ENCODE results near the gene CTCF.
A peak's percentile ranks its signal among the peaks of the same experiment; 100 is the strongest.

CTCF gene

DNA sequence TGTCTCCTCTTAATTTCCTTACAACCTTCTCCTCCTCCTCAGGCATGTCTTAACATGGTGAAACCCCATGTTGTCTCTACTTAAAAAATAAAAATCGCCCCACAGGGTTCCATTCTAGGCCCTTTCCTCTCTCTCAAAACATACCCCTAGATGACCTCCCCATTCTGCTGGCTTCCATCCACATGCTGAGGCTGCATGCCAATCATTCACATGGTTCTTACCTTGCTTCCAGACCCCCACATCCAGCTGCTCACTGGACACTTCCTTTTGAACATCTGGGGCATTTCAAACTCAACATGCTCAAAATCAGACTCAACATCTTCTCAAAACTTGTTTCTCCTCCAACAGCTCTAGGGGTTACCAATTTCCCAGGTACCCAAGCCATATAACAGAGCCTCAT is 12.4 kb upstream of the CTCF start:
- no peak for DNase-seq

DNA sequence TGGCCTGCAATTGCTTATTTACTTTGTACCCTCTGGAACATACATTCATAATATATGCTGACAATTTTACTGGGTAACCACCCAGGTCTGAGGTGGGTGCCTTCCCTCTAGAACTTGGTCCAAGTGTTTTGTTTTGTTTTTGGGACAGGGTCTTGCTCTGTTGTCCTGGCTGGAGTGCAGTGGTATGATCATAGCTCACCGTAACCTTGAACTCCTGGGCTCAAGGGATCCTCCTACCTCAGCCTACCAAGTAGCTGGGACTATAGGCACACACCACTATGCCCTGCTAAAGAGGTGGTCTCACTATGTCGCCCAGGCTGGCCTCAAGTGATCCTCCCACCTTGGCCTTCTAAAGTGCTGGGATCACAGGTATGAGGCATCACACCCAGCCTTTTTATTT is 11.2 kb upstream of the CTCF start:
- DNase-seq = no peak

DNA sequence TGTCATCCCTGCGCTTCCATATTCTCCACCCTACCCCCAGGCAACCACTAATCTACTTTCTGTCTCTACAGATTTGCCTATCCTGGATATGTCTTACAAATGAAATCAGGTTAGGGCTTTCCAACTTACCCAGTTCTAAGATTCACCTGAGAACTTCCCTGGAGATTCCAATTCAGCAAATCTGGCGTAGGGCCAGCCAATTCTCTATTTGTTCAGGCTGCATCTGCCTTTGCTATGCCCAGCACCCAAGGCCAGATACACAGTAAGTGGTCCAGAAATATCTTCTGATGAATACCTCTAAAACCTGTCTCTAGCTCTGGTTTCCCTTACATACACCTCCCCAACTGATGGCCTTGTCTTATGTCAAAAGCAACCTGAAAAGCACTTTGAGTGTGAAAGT is 10.4 kb upstream of the CTCF start:
- DNase-seq = no peak

DNA sequence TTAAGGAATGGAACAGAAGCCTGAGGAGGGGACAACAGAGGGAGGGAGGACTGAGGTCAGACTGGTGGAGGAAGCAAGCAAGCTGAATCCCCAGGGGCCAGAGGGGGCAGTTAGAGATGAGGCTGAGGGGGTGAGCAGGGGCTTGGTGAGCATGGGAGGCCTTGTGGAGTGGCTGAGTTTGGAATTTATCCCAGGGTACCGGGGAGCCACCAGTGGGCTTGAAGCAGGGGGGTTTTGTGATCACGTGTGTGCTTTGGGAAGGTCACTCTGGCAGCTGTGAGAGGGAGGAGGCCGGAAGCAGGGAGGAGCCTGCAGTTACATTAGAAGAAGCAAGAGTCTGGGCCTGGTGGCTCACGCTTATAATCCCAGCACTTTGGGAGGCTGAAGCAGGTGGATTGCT is 9.8 kb upstream of the CTCF start:
- DNase-seq = no peak

DNA sequence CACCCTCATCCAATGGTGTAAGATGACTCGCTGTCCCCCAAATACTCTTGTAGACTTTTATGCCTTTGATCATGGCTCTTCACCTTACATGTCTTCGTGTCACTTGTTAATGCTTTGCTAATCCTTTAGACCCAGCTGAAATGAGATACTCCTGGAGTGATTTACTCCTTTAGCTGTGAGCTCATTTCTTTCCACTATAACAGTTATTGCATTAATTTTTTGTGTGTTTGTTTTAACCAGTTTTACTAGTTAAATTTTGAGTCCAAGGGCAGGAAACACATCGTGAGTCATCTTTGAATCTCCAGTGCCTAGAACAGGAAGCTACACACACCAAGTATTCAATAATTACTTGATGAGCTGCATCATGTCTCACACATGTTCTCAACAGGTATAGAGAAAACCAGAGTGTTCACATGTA is 6.5 kb upstream of the CTCF start:
- no peak for DNase-seq

DNA sequence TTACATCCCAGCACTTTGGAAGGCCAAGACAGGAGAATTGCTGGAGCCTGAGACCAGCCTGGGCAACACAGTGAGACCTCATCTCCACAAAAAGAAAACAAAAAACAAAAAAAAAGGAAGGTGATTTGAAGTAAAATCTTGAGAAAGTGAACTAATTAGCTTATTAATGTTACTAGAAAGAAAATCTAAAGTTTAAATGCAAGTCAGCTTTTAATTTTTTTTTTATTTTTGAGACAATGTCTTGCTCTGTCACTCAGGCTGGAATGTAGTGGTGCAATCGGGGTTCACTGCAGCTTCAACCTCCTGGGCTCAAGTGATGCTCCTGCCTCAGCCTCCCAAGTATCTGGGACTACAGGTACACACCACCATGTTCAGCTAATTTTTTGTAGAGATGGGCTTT is 3.5 kb upstream of the CTCF start:
- no peak for DNase-seq

DNA sequence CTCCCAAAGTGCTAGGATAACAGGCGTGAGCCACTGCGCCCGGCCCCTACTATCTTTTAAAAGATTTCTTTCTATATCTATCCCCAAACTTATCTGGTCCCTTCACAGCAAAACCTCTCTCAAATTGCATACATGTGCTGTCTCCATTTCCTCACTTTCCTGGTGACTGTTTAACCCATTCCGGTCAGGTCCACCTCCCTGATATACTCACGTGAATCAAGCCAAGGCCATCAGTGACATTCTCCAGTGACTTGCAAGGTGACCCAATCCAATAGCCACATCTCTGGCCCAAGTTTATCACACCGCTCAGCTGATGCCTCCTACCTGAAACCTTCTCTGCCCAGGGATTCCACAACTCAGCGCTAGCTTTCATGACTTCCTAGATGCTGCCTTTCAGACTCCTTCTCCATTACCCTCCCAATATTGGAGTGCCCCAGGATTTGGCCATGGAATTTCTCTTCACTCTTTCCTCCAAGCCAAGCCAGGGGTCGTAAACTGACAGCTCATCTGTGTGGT is 1.4 kb upstream of the CTCF start:
- no peak for DNase-seq

DNA sequence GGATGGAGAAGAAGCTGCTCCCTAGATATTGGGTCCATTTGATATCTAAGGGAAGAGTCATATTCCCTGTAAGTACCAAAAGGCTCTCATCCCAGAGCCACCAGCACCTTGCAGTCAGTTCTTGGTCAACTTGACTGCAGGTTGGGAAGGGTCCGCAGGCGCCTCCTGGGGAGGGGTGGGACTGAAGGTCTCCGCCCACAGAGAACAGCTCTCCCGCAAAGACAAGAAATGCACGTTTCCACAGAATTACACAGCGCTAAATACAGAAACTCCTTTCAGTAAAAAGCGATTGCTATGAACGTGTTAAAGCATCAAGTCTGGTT is 864 bp upstream of the CTCF start:
- no peak for DNase-seq

DNA sequence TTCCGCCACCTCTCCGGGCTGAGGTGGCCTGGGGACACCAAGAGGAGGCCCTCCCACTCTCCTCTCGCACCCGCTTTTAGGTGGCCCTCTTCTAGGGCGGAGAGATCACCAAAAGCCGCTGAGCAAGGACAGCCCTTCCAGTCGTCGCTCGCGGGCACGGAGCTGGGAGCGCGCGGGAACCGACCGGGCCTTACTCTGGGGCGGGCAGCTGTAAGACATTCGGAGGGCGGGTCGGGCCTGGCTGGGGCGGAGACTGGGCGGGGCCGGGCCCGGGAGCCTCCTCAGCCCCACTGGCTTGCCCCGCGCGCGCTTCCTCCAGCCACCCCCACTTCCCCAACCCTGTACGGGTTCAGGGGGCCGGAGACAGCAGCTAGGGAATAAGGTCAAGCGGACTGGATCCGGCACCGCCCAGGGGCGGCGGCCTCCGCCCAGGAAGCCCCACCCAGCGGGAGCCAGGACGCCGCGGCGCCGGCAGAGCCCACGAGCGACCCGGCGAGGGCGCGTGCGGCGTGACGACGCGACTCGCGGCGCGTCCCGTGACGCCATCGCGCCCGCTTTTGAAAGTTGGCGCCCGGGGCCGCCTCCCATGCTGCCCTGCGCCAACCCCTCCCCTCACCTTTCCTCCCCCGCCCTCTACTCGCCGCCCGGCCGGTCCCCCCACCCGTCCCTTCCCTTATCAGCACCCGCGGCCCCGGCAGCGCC is 351 bp upstream of the CTCF start:
- DNase-seq = peak; percentile 87 to 88

DNA sequence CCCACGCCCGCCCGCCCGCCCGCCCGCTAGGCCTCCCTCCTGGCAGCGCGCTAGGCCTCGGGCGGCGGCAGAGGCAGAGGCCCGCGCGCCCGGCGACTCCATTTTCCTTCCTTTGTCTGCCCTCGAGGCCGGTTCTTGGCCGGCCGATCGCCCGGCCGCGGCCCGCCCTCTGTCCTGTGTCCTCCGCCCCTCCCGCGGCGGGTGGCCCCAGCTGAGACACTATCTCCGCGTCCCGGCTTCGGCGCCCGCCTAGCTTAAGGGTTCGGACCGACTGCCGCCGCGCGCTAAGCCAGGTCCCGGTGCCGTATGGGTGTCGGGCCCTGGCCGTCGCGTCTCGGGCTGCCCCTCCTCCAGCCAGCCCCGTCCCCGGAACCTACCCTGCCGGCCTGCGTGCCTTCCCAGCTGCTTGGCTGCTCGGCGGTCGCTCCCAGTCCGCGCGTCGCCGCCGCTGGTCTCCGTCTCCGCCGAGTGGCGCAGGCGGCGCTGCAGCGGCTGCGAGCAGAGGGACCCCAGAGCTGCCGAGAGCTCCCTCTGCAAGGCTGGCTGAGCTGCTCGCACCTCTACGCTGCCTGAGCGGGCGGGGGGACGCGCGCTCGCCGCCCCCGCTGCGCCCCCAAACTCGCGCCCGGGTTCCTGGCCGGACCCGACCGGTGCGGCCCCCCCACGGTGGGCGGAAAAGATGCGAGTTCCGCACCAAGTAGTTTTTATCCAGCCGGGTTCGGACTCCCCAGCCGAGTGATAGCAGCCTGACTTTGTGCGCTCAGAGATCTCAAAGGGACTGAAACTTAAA is 787 bp downstream of the CTCF start:
- DNase-seq = peak; percentile 21 to 38

DNA sequence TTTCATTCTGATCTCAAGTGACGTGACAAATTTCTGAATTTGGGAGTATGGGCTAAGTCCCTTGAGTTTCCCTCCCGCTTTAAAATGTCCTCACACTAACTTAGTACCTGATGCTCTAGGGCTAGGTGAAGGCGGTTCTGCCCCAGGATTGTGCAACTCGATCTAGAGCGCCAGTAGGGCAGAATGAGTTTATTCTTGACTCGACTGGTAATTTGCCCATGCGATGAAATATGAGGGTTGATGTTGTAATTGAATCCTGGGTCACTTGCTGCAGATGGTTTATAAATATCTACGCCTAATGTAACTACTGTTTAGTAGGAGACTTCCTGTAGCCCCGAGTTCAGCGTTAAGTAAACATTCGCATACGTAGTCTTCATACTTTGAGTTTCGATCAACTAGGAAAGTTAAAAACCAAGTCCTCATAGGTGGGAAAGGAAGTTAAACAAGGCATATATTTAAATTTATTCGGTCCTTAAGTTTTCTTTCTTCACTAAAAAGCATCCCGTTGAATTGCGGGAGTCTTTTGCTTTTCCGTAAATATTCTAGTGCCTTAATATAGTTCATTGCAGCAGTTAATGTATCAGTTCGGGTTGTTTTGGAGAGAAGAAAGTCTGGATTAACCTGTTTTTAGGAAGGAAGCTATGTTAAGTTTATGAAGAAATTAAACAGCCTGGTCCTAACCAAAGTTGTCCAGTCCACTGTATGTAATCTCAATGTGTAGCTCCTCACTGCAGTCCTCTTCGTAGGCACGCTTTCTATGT is 1.6 kb downstream of the CTCF start:
- DNase-seq = no peak

DNA sequence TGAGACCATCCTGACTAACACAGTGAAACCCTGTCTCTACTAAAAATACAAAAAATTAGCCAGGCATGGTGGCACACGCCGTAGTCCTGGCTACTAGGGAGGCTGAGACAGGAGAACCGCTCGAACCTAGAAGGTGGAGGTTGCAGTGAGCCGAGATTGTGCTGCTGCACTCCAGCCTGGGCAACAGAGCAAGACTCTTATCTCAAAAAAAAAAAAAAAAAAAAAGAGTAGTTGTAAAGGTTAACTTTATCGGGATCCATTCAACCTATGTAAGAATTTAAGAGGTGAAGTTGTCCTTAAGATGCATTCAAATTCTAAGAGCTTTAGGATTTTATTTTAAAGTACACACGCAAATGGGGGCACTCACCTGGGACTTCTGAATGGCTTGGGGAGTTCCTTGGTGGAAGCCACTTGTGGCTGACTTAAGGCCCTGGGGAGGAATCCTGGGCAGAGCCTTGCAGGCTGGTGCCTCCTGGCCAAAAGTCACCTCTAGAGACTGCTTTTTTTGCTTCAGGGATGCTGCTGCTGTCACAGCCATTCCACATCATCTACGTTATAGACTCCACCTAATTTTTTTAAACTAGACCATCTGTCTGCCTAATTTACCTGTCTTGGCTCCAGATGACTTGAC is 3.3 kb downstream of the CTCF start:
- DNase-seq = no peak

DNA sequence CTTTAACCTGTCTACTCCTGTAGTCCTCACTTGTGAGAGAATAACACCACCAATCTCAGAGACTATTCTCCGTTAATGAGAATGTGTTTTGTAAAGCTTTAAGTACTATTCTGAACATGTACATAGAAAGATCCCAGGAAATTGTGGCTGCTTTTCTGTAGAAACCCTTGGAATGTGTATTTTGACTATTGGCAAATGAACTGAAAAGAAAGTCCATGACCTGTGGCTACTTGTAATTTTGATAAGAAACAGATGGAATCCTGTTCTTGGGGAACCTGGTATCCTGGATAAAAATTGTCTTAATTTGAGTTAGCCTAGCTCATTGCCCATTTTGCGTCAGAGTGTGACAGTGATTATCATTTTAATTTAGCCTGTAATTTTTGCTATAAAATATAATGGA is 9.1 kb downstream of the CTCF start:
- DNase-seq = no peak

DNA sequence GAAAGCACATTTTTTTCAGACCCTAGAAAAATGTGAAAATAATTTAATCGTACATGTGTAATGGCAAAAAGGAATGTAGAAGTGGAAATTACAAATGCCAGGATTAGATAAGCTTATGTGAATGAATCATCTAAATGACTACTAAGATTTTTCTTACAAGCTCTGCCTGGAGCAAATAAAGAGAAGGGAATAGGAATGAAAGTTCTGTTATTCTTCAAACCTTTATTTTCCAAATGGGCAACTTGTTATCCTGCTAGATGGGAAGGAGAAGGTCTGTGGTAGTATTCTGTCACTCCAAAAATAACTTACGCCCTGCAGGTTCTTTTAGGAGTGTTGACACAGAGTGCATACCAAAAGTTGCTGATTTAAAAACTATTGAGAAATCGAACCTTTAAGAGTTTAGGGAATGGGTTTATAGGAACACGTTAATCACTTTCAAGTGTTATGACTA is 9.7 kb downstream of the CTCF start:
- DNase-seq = no peak

DNA sequence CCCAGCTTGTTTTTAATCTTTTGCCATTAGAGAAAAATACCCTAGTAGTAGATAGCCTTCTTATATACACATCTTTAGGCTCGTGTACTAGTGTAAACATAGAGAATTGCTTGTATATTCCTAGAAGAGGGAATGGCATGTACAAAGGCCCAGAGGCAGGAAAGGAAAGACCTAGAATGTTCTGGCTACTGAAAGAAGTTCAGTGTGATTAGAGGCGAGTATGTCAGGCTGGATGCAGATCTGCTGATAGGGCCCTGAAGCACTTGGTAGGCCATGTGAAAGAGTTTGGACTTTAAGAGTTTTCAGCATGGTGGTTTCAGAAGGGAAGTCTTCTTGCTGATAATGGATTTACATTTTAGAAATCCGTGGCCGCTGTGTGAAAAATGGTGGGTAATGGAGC is 17.4 kb downstream of the CTCF start:
- DNase-seq = no peak

DNA sequence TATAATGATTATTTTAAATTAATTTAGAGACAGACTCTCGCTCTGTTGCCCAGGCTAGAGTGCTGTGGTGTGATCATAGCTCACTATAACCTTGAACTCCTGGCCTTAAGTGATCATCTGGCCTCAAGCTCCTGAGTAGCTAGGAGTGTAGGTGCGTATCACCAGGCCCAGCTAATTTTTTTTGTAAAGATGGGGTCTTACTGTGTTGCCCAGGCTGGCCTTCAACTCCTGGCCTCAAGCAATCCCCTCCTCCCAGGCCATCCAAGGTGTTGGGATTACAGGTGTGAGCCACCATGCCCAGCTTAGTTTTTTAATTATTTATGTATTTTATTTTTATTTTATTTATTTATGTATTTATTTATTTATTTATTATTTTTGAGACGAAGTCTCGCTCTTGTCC is 17.9 kb downstream of the CTCF start:
- DNase-seq = no peak

DNA sequence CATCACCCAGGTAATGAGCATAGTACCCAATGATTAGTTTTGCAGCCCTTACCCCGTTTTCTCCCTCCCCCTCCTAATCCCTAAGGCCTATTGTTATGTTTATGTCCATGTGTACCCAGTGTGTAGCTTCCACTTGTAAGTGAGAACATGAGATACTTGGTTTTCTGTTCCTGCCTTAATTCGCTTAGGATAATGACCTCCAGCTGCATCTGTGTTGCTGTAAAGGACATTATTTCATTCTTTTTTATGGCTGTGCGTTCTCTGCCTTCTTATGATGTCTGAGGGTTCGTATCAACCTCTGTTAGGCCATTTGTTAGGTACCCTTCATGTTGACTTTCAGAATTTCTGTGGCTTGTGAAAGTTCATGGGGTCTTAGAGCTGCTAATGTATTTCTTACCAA is 31.0 kb downstream of the CTCF start:
- no peak for DNase-seq

DNA sequence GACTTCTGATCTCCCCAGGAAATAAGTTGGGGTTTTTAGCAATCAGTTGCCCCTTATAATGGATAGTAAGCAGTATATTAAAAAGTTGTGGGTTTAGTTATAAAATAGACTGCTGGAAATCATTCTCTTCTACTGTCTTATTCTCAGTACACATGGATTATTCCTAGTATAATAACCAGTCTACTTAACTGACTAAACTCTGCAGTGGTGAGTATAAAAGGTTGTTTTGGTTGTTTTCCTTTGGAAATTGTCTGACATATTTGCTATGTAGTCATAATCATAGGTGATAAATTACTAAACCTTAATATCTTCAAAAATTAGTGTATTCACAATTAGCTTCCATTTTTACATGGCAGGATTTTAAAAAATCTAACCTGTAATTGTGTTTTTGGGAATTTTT is 31.4 kb downstream of the CTCF start:
- DNase-seq = no peak

DNA sequence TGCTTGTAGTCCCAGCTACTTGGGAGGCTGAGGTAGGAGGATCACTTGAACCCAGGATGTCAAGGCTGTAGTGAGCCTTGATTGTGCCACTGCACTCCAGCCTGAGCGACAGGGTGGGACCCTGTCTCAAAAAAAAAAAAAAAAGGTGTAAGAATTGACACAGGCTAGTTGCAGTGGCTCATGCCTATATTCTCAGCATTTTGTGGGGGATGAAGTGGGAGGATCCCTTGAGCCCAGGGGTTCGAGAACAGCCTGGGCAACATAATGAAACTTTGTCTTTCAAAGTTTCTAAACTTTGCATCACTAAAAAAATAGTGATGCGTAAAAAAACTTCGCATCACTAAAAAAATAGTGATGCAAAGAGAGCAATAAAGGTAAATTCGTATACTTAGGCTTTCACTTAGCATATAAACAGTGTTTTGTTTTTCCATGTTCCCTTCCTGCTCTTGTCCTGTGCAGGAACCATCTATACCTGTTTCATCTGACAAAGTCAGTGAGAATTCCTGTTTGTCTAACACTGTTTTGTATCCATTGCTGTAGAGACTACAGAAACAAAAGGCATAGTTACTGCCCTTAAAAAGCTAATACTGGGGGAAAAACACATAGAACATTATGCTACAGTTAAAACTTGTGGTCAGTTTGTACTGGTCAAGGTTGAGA is 32.1 kb downstream of the CTCF start:
- DNase-seq = no peak

DNA sequence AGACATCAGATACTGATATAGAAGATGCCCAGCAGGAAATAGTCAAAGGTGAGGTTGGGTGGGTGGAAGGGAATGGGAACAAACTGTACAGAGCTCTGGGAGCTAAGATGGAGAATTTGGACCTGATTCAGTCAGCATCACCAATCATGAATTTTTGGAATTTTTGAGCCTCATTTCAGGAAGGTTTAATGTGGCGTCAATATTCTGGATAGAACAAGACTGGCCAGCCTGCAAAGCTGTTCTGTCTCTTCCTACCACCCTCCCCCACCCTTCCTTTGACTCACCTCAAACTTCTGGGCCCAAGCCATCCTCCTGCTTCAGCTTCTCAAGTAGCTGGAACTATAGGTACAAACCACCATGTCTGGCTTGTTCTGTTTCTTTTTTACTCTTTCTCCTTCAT is 32.6 kb downstream of the CTCF start:
- DNase-seq = no peak

DNA sequence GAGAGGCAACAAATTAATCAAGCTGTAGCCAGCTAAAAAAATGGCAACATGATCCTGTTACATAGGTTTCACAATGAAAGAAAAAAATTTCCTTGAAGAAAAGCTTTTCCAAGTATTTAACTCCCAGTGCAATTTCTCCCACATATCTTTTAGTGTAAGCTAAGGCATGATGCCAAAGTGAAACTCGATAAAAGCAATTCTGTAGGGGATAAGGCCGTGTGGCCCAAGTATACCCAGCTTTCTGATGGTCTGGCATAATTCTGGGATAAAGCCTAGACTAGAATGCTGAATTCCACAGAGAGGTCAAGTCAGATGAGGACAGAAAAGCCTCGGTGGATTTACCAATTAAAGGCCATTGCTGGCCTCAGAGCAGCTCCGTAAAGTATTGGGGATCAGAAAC is 36.2 kb downstream of the CTCF start:
- DNase-seq = no peak

DNA sequence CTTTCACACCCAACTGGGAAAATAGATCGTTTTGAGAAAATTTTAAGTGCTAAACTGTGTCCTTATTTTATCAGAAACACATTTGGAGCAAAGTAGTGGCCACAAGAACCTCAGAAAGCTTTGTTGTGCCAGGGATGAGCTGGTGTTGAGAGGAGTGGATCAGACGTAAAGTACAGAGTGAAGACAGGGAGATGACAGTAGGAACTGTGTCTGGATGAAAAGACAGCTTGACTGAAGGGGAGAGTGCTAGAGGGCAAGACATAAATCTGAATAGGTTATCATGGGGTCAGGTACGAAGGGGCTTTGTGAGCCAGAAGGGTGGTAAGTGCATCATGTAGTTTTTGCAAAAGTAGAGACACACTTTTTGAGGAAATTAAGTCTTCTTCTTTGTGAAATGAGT is 43.3 kb downstream of the CTCF start:
- no peak for DNase-seq

DNA sequence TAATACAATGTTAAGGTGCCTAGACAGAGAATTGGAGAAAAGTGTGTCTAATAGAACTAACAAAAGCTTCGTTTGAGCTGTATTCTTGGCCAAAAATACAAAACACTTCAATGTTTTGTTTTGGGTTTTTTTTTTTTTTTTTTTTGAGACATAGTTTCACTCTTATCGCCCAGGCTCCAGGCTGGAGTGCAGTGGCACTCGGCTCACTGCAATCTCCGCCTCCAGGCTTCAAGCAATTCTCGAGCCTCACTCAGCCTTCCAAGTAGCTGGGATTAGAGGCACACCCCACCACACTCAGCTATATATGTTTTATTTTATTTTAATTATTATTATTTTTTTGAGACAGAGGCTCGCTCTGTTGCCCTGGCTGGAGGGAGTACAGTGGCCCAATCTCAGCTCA is 44.3 kb downstream of the CTCF start:
- DNase-seq = no peak
